Tibial artery (tissue), 4 donors: ENCODE results near the gene ADCK1.

Experiments
- DNase-seq, 2 donors: peaks; one replicate each; pipeline ENCODE4 v3.0.0-alpha.2; 2019
- H3K27ac ChIP-seq, 2 donors: fragments of 200-600 bp; sonication (generic) in 1 of 2; 1 replicate in 1 of 2; 2 replicates in 1 of 2; pipeline ENCODE4 v1.5.1; 2018 to 2019; ENCODE audit warnings: mild to moderate bottlenecking in 1 of 2
- H3K27me3 ChIP-seq, 2 donors: fragments of 200-600 bp; sonication (generic) in 1 of 2; one replicate each; pipeline versions ENCODE4 v1.5.1 to v1.6.0; 2016 to 2019
- H3K36me3 ChIP-seq, 3 donors: fragments of 200-600 bp; sonication (generic) in 2 of 3; one replicate each; pipeline ENCODE4 v1.5.1; 2016 to 2019; ENCODE audit warnings: mild to moderate bottlenecking in 2 of 3
- H3K4me1 ChIP-seq, 4 donors: fragments of 200-600 bp; sonication (generic) in 2 of 4; 1 replicate in 3 of 4; 2 replicates in 1 of 4; pipeline ENCODE4 v1.5.1; 2016 to 2019
- H3K4me3 ChIP-seq, 2 donors: fragments of 200-600 bp; sonication (generic) in 1 of 2; 1 replicate in 1 of 2; 2 replicates in 1 of 2; pipeline ENCODE4 v1.5.1; 2018 to 2019; ENCODE audit warnings: mild to moderate bottlenecking in 2 of 2
- H3K9me3 ChIP-seq, 3 donors: fragments of 200-600 bp; sonication (generic) in 1 of 3; one replicate each; pipeline ENCODE4 v1.5.1; 2016 to 2019
- intact Hi-C: fragments of 100-400 bp; cut with DNase I; formaldehyde crosslinking; loops from one replicate; pipeline ENCODE4 v1.15.0; 2023; ENCODE audit warnings: low total_unique reads
- TF ChIP-seq, protein P1 (sequence below), 2 experiments: fragments of 200-600 bp in 1 of 2; fragments of 450-650 bp in 1 of 2; IDR thresholded peaks; one replicate each; pipeline ENCODE4 v1.5.1; 2017 to 2019; ENCODE audit warnings: antibody characterized with exemption in 2 of 2, mild to moderate bottlenecking in 1 of 2, moderate library complexity in 1 of 2

ADCK1 gene

DNA sequence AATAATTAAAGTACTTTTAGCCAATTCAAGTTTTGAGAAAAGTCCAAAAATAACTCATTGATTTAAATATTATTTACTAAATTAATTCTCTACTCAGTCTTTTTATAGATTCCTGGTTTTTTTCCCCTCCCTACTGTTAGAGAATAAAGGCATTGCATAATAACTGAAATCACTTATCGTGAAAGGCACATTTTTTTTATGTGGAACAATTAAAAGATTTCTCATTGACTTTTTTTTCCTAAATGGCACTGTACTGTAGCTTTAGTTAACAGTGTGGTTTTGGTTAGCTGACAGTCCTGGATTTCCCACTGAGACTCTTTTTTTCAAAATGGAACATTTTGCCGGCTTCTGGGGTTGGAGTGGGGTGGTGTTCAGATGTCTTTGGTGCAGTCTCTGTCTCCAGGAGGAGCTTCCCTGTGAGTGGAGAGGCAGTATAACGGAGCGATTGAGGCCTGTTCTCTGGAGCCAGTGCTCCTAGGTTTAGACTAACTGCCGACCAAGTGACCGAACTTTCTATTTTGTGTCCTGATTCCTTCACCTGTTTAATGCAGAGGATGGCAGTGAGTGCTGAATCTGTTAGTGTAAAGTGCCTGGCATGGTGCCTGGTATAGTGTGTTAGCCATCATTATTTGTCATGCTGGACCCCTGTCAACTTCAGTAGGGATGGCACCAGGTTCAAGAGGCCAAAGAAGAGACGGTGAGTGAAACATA lies 117.7 kb downstream of the ADCK1 start:
- H3K27me3 ChIP-seq, result no peaks in the 10 kb centered on the region
- no peak overlapping the region for H3K4me3 ChIP-seq
- H3K9me3 ChIP-seq, result no peaks in the 10 kb centered on the region
- DNase-seq, result no peak
- no peak overlapping the region for H3K27ac ChIP-seq
- TF ChIP-seq, protein P1, sequence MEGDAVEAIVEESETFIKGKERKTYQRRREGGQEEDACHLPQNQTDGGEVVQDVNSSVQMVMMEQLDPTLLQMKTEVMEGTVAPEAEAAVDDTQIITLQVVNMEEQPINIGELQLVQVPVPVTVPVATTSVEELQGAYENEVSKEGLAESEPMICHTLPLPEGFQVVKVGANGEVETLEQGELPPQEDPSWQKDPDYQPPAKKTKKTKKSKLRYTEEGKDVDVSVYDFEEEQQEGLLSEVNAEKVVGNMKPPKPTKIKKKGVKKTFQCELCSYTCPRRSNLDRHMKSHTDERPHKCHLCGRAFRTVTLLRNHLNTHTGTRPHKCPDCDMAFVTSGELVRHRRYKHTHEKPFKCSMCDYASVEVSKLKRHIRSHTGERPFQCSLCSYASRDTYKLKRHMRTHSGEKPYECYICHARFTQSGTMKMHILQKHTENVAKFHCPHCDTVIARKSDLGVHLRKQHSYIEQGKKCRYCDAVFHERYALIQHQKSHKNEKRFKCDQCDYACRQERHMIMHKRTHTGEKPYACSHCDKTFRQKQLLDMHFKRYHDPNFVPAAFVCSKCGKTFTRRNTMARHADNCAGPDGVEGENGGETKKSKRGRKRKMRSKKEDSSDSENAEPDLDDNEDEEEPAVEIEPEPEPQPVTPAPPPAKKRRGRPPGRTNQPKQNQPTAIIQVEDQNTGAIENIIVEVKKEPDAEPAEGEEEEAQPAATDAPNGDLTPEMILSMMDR (IDR thresholded peaks at IDR 0.05), result no peak
- no peaks in the 10 kb centered on the region for H3K4me1 ChIP-seq
- no peaks in the 10 kb centered on the region for H3K36me3 ChIP-seq
- intact Hi-C loops, result no loop called here

DNA sequence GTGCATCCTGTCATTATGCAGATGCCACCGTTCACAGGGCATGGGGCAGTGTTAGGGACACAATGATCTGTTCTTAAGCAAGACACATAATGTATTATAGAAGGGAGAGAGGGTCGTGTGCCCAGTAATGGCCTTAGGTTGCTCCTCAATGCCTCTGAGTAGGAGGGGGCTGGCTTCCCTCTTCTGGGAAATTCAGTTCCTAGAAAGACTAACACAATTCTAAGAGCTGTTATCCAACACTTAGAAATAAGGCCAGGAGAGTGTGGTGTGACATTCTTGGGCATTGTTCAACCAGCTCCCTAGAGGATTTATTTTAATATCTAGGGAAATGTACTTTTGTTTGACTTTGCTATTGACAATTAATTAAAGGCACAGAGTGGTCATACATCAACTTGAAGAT lies 118.5 kb downstream of the ADCK1 start:
- Histone ChIP-seq H3K9me3 (no peaks in the 10 kb centered on the region), H3K36me3 (no peaks in the 10 kb centered on the region), H3K4me3 (no peak overlapping the region), H3K4me1 (no peaks in the 10 kb centered on the region), H3K27me3 (no peaks in the 10 kb centered on the region), H3K27ac (no peak overlapping the region)
- DNase-seq, result no peak
- TF ChIP-seq, protein P1 (IDR thresholded peaks at IDR 0.05), result no peak
- intact Hi-C loops, result no loop called here

DNA sequence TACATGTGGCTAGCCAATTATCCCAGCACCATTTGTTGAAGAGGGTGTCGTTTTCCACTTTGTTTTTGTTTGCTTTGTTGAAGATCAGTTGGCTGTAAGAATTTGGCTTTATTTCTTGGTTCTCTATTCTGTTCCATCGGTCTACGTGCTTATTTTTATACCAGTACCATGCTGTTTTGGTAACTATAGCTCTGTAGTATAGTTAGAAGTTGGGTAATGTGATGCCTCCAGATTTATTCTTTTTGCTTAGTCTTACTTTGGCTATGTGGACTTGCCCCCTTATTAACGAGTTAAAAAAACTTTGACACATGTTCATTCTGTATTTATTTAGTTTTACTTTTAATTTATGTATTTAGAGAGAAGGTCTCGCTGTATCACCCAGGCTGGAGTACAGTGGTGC lies 120.4 kb downstream of the ADCK1 start:
- no peaks in the 10 kb centered on the region for H3K4me1 ChIP-seq
- H3K9me3 ChIP-seq, result no peaks in the 10 kb centered on the region
- no peak overlapping the region for H3K4me3 ChIP-seq
- intact Hi-C loops, result no loop called here
- no peaks in the 10 kb centered on the region for H3K27me3 ChIP-seq
- peaks cover 0 to 3% (median 0%) of the 10 kb centered on the region in 3 donors for H3K36me3 ChIP-seq
- TF ChIP-seq, protein P1 (IDR thresholded peaks at IDR 0.05), result no peak
- H3K27ac ChIP-seq, result no peak overlapping the region
- DNase-seq, result no peak

DNA sequence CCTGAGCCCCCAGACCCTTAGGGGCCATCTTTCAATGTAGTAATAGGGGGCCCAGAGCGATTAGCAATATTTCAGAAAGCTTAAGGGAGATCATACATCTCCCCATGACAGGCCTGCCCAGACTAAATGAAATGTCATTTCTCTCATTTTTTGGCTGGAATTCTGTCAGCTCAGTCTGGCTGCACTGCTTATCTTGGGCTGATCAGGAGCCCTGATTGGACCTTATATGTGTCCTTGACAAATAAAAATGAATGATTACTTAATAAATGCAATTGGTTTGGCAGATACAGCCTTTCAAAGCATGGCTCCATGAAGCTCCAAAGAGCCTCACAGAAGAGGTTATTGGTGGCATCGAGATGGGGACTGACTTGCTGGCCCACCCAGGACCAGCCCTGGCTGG lies 121.9 kb downstream of the ADCK1 start:
- Histone ChIP-seq H3K4me3 (no peak overlapping the region), H3K27ac (no peak overlapping the region), H3K4me1 (no peaks in the 10 kb centered on the region), H3K27me3 (no peaks in the 10 kb centered on the region), H3K36me3 (peaks cover 0 to 18% (median 5%) of the 10 kb centered on the region in 3 donors), H3K9me3 (no peaks in the 10 kb centered on the region)
- intact Hi-C loops, result no loop called here
- DNase-seq, result no peak
- TF ChIP-seq, protein P1 (IDR thresholded peaks at IDR 0.05), result no peak

DNA sequence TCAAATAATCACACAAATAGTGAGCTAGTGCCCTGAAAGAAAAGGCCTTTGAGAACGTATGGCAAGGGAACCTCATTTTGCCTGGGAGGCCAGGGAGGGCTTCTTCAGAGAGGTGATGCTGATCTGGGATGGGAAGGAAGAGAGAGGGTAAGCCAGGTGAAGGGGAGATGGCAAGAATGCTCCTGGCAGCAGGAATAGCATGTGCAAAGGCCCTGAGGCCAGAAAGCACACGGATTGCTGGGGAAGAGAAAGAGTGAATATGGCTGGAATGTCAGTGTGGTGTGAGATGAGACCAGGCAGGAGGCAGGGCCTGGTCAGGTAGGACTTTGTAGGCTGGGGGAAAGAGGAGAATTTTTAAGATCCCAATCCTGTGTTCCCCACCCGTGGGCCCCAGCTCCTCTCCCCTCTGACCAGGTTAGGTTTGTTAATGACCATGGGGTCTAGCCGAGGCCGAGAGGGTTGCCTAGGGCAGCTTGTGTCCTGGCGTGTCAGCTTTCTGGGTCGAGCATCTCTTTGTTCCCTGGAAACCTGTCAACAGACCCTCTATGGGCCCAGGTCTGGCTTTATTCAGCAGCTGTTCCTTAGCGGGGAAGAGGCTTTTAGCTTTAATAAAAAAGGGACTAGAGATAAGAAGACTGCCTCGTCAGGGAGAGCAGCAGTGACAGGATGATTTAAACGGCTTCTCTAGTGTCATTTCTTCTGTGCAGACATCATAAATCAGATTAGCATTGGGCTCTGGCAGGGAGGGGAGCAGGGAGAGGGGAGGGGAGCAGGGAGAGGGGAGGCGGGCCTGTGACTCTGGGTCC lies 123.4 kb downstream of the ADCK1 start:
- Histone ChIP-seq H3K36me3 (peaks cover 0 to 21% (median 5%) of the 10 kb centered on the region in 3 donors), H3K4me1 (no peaks in the 10 kb centered on the region), H3K27me3 (no peaks in the 10 kb centered on the region), H3K27ac (no peak overlapping the region), H3K9me3 (no peaks in the 10 kb centered on the region), H3K4me3 (no peak overlapping the region)
- TF ChIP-seq, protein P1 (IDR thresholded peaks at IDR 0.05), result no peak
- no peak for DNase-seq
- intact Hi-C loops, result no loop called here
